ENCODE data around the gene GNAT1. TPM values are rescaled to one million over a fixed set of nuclear protein-coding genes. Genes with fewer than 3 reads are reported as not detected.

The GNAT1 gene
- total RNA-seq, 1 donor from 2014 or later: not detected

- intact Hi-C loops (cut with DNase I): no loop called here
- DNase-seq (ENCODE audit: missing footprints) (no peak), ATAC-seq (no peak)
Observed at GRCh38 chr3:50160561-50160983, 30.8 kb upstream of the GNAT1 start.

GRCh38 chr3:50161320-50161719 is 30.1 kb upstream of the GNAT1 start:
- no peak for DNase-seq (ENCODE audit: missing footprints)
- ATAC-seq: no peak
- intact Hi-C loops (cut with DNase I): no loop called here

GRCh38 chr3:50162034-50162883 is 29.2 kb upstream of the GNAT1 start:
- DNase-seq (ENCODE audit: missing footprints) (no peak), ATAC-seq (no peak)
- intact Hi-C loops (cut with DNase I): no loop called here

- no peak for ATAC-seq
- intact Hi-C loops (cut with DNase I): no loop called here
- no peak for DNase-seq (ENCODE audit: missing footprints)
Observed at GRCh38 chr3:50163572-50164455, 27.6 kb upstream of the GNAT1 start.

- DNase-seq (ENCODE audit: missing footprints) (no peak), ATAC-seq (no peak)
- intact Hi-C loops (cut with DNase I): no loop called here
Observed at GRCh38 chr3:50164481-50164880, 26.9 kb upstream of the GNAT1 start.

- no peak for DNase-seq (ENCODE audit: missing footprints)
- intact Hi-C loops (cut with DNase I): no loop called here
- peak; percentile 28 for ATAC-seq
Observed at GRCh38 chr3:50164984-50165909, 26.2 kb upstream of the GNAT1 start.

- ATAC-seq: peak; percentile 29
- DNase-seq (ENCODE audit: missing footprints): no peak
- intact Hi-C loops (cut with DNase I): no loop called here
Observed at GRCh38 chr3:50165910-50166538, 25.4 kb upstream of the GNAT1 start.

GRCh38 chr3:50166620-50167019 is 24.8 kb upstream of the GNAT1 start:
- intact Hi-C loops (cut with DNase I): no loop called here
- DNase-seq (ENCODE audit: missing footprints) (no peak), ATAC-seq (no peak)

- DNase-seq (ENCODE audit: missing footprints): no peak
- no peak for ATAC-seq
- intact Hi-C loops (cut with DNase I): no loop called here
Observed at GRCh38 chr3:50167069-50167840, 24.2 kb upstream of the GNAT1 start.

- intact Hi-C loops (cut with DNase I): no loop called here
- ATAC-seq: no peak
- DNase-seq (ENCODE audit: missing footprints): no peak
Observed at GRCh38 chr3:50167841-50168209, 23.6 kb upstream of the GNAT1 start.

GRCh38 chr3:50168388-50168787 is 23.0 kb upstream of the GNAT1 start:
- intact Hi-C loops (cut with DNase I): no loop called here
- no peak for ATAC-seq
- DNase-seq (ENCODE audit: missing footprints): no peak

- ATAC-seq (no peak), DNase-seq (ENCODE audit: missing footprints) (no peak)
- intact Hi-C loops (cut with DNase I): no loop called here
Observed at GRCh38 chr3:50168791-50169190, 22.6 kb upstream of the GNAT1 start.

- ATAC-seq: no peak
- no peak for DNase-seq (ENCODE audit: missing footprints)
- intact Hi-C loops (cut with DNase I): no loop called here
Observed at GRCh38 chr3:50169232-50169832, 22.1 kb upstream of the GNAT1 start.

GRCh38 chr3:50169858-50170257 is 21.6 kb upstream of the GNAT1 start:
- ATAC-seq: no peak
- no peak for DNase-seq (ENCODE audit: missing footprints)

GRCh38 chr3:50170689-50171088 is 20.7 kb upstream of the GNAT1 start:
- intact Hi-C loops (cut with DNase I): no loop called here
- ATAC-seq: no peak
- DNase-seq (ENCODE audit: missing footprints): no peak

More at GRCh38 chr3:50169858-50170257, 21.6 kb upstream of the GNAT1 start:
- intact Hi-C loops (cut with DNase I): no loop called here

GRCh38 chr3:50171540-50172301 is 19.7 kb upstream of the GNAT1 start:
- ATAC-seq: no peak
- no peak for DNase-seq (ENCODE audit: missing footprints)
- intact Hi-C loops (cut with DNase I): no loop called here

Measured in Right ventricle myocardium inferior (tissue), 1 donor.